NCI-H524 (cell line): ENCODE data around the gene TBXT.
A peak's percentile ranks its signal among the peaks of the same experiment; 100 is the strongest.
"Not testable (repeated sequence)": the region's sequence is repeated elsewhere in the genome, so short reads cannot be mapped to it uniquely, and the experiment has no call there.

ENCODE experiments used
- DNase-seq, 2 experiments: peaks; one replicate each; lab custom pipeline; 2025; lab: John Stamatoyannopoulos, UW

Gene TBXT, protein sequence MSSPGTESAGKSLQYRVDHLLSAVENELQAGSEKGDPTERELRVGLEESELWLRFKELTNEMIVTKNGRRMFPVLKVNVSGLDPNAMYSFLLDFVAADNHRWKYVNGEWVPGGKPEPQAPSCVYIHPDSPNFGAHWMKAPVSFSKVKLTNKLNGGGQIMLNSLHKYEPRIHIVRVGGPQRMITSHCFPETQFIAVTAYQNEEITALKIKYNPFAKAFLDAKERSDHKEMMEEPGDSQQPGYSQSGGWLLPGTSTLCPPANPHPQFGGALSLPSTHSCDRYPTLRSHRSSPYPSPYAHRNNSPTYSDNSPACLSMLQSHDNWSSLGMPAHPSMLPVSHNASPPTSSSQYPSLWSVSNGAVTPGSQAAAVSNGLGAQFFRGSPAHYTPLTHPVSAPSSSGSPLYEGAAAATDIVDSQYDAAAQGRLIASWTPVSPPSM

DNA sequence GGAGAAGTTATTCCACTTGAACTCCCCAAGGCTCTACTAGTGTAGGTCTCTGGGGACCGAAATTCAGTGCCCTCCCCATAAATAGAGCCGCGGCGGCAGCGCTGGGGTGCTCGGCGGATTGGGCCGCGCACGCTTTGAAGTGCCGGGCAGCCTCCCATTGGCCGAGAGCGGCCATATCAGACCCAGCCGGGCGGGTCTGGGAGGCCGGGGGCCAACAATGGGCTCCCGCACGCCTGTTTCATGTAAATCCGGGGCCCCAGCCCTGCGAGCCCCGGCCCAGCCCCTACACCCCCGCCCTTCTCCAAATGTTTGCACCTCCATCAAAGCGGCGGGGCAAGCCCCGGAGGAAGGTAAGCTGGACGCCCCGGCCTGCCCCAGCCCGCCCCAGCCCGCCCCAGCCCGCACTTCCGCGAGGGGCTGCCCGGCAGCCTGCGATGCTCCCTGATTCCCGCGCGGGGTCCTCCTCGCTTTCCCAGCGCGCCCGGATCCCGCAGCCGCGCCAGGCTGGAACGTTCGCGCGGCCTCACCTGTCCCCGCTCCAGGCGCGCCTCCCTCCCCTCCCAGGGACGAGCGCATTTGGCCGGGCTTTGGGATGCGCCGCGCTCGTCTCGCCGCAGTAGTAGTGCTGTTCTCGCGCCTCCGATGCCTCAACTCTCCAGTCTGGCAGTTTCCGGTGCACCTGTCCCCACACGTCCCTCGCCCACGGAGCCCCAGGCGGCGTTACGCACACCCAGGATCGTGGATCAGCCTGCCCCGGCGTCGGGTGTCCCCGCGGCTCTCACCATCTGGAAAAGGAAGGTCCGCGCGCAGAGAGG lies at the start of gene TBXT:
Gene TBXT (minus strand): TSS at position 51 of the 815 bp plus-strand sequence. CDS start 260 bp downstream, outside the sequence.
- peak; percentile 40 to 65 for DNase-seq

DNA sequence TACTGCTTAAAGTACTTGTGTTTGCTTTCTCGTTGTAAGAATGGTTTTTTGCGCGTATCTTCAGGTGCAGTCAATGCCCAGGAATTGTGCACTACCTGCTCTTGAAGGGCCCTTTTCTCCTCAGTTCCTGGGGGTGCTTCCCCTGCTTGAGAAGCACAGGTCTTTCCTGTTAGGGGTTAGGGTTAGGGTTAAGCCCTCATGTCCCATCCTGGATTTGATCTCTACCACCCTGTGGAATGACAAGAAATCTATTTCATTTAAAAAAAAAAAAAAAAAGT lies 39.6 kb upstream of the TBXT start:
- no peak for DNase-seq

DNA sequence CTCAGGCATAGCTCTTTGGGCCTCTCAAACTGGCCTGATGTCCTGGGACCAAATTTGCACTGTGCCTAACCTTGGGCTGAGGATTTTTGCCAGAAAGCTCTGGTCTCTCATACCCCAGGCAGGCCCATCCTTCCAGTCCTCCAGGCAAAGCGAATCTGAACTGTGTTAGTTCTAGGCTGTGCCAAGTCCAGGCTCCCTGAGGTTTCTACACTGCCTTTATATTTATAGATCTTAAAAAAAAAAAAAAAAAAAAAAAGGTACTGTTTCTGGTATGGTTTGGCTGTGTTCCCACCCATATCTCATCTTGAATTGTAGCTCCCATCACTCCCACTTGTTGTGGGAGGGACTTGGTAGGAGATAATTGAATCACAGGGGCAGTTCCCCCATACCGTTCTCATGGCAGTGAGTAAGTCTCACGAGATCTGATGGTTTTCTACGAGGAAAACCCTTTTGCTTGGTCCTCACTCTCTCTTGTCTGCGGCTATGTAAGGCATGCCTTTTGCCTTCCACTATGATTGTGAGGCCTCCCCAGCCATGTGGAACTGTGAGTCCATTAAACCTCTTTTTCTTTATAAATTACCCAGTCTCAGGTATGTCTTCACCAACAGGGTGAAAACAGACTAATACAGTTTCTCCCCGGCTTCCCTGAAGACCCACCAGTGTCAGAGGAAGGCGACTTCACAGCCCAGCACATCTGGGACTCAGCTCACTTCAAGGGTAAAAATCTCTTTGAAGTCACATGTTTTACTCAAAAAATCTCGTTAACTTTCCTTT lies 39.0 kb upstream of the TBXT start:
- no peak for DNase-seq

DNA sequence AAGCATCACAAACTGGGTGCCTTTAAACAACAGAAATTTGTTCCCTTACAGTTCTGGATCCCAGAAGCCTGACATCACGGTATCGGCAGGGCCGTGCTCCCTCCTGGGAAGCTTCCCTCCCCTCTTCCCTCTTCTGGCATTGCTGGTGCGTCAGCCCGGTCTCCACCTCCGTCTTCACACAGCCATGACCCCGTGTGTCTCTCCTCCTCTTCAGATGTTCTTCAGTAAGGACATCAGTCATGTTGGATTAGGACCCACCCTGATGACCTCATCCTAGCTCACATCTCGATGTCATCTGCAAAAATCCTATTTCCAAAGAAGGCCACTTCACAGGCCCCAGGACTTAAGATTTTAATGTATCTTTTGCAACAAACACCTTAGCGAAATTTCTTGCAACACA lies 38.4 kb upstream of the TBXT start:
- no peak for DNase-seq

DNA sequence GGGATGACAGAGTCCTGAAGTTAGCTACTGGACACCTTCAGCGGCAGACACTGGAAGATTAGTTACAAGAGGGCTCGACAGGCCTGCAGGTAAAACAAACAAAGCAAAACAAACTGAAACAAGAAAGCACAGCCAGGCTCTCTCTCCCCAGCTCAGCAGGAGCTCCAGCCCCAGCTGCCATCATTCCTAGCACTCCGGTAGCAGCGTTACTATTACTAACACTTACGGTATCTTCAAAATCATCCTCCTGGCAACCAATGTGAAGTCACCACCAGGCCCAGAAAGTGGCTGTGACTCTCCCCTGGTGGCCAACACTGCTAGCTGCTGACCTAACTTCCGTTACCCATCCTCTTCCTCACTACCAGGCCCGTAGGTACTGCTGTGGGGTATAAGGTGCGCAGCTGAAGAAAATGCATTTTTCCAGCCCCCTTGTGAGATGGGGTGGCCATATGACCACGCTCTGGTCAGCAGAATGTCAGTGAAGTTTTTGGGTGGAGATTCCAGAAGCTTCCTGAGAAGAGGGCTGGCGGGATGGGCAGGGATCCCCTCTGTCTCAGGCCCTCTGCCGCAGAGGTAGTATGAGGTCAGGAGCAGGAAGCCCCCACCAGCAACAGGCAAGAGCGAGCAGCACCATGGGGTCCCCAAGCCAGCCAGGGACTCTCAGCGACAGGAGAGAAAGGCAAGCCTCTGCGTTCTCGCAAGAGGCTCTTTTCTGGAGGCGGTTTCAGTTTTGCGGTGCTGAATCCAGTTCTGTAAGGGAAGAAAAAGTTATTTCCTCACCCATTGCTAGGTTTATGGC lies 37.4 kb upstream of the TBXT start:
- no peak for DNase-seq

DNA sequence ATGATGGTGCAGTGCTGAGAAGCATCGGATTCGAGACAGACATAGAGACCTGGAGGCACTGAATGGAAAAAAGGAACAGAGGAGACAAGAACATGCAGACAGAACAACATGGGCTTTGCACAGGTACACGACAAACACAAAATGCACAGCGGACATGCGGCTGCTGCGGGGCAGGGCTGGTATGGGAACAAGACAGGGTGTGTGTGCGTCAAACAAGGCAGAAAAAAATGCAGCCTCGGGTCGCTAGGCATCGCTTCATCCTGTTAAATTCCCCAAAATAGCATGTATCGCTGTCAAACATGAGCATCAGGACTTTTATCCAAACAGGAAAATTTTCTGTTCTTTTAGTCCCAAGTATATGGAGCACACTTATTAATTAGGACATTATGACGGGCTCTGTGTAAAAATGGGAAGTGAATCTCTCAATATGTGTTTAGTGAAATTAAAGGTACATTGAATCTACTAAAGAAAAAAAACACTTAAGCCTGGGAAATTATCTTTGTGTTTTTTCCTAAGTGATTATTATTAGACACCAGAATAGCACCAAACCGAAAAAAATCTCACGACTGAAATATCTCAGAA lies 36.1 kb upstream of the TBXT start:
- no peak for DNase-seq

DNA sequence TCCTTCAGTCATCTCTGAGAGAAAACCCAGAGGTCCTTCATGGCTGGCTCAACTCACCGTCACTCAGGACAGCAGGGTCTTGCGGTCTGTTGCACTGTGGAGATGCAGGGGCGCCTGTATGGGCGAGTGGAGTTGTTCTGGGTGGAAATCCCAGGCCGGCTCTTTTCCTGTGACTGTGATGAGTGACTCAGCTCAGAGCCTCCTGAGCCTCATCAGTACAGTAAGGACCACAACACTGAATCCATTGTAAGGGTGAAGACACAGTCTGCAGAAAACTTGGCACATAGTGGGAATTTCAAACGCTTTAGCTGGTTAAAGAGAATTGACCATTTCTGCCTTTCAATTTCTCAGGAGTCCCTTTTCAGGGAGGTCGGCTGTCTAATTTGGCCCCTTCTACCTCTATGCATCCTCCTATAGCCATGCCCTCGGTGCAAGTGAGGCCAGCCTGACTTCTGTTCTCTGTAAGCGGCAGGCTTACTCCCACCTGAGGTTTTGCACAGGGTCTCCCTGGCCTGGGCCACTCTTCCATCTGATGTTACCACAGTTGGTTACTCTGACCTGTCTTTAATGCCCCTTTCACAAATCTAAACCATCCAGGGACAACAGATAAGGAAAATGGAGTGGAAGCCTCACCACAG lies 35.5 kb upstream of the TBXT start:
- no peak for DNase-seq

DNA sequence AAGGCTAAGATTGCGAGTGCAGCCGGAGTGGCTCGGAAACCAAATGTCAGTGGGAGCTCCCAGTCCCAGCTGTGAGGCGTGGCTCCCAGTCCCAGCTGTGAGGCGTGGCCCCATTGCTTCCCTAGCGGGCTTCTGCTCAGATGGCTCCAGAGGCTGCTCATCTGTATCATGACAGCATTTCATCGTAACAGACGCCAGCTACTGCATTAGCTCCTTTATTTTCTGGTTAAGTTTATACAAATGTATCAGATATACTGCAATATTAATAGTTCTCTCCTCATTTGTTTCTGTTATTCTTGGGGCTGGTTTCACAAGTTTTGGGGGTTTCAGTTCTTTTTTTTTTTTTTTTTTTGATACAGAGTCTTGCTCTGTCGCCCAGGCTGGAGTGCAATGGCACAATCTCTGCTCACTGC lies 34.7 kb upstream of the TBXT start:
- DNase-seq, result no peak

DNA sequence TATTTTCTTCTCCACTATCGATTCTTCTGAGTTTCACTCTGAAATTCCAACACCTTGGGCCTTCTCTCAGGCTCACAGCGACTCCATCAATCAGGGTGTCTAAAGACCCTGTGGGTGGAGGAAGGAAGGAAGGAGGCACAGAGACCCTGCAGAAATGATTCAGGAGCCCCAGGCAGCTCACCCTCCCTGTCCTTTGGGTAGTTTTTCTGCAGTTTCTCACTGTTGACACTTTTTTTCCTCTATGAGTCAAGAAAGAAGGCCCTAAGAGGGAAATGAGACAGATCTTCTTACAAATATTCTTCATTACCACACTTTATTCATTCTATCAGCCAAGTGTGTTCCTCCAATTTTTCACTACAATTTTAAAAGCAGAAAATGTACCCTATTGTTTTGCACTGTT lies 34.2 kb upstream of the TBXT start:
- no peak for DNase-seq

DNA sequence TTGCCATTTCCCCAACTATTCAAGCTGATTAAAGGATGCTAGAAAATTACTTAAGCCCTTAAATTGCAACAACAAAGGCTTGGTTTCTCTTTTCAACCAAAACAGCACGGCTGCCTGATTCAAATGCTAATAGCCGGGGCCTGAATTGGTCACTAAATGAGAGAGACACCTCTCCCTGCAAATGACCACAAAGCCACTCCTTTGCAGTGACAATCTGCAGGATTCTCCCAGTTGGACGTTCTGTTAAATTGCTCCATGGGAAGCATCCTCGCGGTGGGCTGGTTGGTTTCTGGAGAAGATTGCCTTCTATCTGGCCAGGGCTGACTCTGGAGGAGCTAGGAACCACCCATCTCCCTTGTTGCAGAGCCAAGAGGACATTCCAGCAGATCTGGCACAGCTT lies 29.7 kb upstream of the TBXT start:
- DNase-seq, result no peak

DNA sequence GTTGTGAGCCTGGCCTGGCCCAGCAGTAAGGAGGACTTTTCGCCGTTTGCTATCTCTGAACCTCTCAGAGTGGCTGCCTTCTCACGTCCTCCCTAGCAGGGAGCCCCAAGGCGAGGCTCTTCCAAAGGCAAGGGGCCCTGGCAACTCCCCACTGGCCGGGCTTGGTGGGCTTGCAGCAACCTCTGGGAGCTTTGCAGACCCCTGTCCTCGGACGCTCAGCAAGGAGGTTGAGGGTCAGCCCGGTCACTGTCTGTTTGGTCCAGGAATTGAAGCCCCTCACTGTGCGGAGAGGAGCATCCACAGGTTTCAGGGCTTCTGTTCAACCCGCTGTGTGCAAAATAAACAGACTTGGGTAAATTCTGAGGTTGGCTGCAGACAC lies 28.2 kb upstream of the TBXT start:
- no peak for DNase-seq

DNA sequence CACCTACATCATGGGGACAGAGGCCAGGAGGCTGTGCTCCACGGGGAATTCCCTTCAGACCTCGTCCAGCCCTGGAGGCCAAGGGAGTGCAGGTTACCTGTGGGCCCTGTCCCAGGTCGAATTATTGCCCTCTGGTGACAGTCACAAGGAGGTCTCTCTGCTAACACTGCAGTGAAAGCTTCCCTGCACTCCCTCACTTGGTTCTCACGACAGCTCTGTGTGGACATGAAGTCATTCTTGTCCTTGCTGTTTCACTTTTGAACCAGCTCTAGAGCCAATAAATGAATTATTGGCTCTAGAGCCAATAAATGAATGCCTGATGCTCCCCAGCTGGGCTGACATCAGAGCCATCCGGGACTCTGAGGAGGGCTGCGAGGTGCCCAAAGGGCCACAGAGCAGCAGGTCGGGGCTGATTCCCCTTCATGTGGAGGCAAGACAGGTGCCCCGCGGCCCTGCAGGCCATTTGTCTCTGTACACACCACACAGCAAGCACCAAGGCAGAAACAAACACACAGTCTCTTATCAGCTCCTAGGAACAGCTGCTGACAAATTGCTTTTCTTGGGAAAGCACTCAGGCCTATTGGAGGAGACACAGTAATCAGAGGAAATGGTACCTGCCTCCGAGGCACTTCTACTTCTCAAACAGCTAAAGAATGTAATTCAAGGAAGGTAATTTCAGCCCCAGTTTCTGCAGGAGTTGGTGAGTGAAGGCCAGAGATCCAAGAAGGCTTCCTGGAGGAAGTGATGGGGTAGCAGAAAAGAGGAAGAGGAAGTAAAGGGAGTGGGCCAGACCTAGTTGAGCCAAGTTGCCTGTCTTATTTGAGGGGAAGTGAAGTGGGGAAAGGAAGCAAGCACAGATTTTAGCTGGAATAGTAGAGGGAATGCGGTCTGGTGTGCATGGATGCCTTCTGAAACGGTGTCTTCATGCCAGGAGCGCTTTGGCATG lies 27.5 kb upstream of the TBXT start:
- DNase-seq, result no peak

DNA sequence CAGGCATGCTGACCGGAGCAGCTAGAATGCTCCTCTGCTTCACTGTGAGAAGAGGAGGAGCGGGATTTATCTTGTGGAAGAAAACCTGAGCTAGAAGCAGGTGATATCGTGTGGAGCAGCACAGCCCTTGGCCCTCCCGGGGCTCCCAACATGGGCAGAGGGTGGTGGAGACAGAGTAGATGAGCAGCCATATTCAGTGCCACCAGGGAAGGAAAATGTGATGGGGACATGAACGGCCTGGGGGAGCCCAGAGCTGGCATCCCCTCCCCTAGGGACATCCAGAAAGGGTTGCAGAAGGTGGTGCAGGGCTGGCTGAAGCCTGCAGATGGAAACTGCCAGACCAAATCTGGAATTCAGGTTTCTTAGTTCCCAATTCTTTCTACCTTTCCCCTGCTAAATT lies 24.9 kb upstream of the TBXT start:
- DNase-seq, result no peak

DNA sequence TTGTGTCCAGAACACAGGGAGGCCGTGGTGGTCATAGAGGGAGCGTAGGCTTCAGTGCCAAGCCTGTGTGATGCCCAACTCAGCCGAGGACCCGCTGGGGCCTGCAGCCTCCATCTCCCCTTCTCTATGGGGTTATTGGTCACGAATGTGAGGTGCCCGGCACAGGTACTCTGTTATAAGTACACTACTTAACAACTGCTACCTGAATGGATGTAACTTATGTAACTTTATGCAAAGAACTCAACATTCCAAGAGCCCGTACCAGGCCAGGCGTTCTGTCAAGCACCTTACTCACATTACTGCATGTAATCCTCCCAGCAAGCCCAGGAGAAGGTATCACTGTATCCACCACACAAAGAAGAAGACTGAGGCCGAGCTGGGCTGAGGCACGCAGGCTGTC lies 24.5 kb upstream of the TBXT start:
- no peak for DNase-seq

DNA sequence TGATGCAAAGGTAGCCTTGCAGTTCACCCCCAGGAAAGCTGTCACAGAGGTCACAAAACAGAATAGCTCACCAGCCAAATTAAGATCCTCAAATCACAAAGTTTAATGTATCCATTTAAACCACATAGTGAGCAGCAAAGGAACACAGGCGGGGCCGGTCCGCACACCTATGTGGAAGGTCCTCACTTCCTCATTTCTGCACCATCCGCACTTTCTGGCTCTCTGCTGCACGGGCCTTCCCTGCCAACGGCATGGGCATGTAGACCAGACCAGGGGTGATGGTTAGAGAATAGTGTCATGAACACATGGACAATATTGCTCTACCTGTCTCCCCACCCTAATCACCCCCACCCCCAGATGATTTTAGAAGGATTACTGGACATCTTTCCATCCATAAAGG lies 12.1 kb upstream of the TBXT start:
- DNase-seq, result no peak

DNA sequence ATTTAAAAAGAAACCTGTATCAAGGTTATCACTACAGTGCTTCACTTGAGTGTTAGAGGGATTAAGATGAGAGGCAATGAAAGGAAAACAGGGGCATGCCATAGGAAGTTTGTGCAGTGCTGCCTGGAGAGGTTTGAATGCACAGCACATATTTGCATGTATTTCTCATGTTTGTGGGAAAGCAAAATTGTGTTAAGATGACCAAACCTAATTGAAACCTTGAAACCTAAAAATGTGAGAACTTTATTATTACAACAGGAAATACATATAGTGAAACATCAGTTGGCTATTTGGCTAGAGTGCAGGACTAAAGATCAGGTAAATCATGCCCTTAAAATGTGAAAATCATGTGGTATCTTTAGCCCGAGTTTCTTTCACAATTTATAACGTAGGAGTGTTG lies 8.5 kb upstream of the TBXT start:
- no peak for DNase-seq

DNA sequence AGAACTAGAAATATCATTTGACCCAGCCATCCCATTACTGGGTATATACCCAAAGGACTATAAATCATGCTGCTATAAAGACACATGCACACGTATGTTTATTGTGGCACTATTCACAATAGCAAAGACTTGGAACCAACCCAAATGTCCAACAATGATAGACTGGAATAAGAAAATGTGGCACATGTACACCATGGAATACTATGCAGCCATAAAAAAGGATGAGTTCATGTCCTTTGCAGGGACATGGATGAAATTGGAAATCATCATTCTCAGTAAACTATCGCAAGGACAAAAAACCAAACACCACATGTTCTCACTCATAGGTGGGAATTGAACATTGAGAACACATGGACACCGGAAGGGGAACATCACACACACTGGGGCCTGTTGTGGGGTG lies 7.4 kb upstream of the TBXT start:
- not testable (repeated sequence) for DNase-seq

DNA sequence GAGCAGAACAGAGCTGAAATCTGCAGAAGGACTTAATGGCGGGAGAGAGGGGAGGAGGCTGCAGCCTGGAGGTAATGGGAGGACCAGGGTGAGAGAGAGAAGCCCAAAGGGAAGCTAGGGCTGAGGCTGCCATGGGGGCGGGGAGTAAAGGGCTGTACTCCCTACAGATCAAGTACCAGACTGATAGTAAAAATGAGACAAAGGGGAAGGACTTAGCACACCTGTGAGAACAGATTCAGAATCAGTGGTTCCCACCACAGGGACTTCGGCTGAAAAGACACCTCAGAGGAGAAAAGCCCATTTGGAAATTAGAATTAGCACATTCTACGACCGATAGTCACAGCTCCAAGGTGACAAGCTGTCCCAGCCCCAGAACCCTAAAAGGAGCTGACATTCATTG lies 6.4 kb upstream of the TBXT start:
- no peak for DNase-seq

DNA sequence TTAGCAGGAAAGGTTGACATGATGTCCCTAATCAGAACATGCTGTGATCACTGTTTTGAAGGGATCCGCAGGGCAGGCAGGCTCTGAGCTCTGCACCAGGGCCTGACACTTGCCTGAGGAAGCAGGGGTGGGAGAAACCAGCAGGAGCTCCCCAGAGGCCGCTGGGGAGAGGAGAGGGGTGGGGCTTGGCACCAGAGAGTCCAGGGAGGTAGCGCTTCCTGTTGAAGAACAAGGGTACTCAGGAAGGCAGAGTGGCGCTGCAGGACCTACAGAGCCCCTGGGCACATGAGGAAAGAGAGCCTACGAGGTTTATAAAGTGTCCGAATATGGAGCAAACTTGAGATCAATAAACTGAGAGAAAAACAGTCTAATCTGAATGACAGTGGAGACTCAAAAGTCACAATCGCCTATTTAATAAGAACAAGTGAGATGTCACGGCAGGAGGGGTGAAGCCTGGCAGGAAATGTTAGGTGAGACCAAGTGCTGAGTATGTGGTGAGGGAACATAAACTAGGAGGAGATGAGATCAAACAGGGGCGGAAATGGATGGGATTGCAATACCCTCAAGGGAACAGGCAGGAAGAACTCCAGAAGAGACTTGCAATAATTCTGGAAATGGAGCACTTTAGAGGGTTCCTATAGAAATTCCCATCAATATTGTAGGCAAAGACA lies 5.8 kb upstream of the TBXT start:
- DNase-seq, result peak in 1 of 2 experiments; percentile 31
